Inflammatory macrophage (primary cell): ENCODE measurements around the gene RIPOR3.
"Not testable (repeated sequence)": the region's sequence is repeated elsewhere in the genome, so short reads cannot be mapped to it uniquely, and the experiment has no call there.

ENCODE experiments used
- DNase-seq, 2 donors: peaks; one replicate each; pipeline ENCODE4 v3.0.0-alpha.2; 2020 to 2022

RIPOR3 gene

GRCh38 chr20:50572938-50573777, 118.2 kb downstream of the RIPOR3 start:
- peak; percentile 86 to 93 for DNase-seq

DNA sequence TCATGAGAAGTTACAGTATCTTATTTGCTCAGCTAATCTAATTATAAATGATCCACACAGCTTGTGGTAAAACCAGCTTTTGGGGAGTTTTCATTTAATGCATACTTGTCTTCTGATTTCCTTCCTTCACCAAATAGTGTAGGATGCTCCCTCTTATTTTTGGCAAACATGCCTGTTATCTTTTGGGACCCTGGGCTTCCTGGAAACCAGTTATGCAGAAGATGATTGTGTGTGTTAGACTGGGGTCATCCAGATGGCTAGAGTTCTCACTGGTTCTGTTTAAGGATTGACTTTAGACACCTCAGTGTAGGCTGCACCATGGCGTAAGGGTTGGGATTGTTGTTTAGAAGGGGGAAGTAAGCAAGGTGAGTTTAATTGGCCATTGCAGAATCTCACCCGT, 119.9 kb downstream of the RIPOR3 start:
- DNase-seq = no peak

- peak; percentile 61 to 80 for DNase-seq
Observed at GRCh38 chr20:50569864-50570836, 121.2 kb downstream of the RIPOR3 start.

- DNase-seq = not testable (repeated sequence)
Observed at GRCh38 chr20:50569487-50569863, 121.9 kb downstream of the RIPOR3 start.

GRCh38 chr20:50568549-50568942, 122.8 kb downstream of the RIPOR3 start:
- DNase-seq = no peak

DNA sequence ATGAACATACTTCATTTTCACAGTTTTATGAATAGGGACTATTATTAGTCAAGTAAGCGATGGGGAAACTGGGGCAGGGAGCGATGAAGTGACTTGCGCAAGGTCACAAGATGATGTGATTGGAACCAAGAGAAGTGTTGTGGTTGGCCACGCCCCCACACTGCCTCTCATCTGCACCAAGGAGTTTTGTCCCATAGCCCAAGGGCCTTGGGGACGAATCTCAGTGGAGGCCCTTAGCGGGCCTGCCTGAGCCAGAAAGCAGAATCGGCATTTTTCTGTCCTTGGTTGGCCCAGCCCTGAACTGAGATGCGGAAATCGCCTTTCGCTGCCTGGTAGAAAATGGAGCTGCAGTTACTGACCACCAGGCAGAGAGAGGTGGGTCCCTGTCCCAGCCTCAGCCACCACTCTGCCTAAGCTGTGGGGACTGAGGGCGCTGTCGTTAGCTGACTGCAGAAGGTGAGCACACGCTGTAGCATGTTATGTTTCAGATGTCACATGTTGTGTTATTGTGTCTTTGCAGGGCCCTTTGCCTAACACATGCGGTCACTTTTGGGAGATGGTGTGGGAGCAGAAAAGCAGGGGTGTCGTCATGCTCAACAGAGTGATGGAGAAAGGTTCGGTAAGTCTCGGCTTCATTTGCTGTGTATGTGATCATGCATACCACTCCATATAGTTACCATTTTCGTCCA, 123.3 kb downstream of the RIPOR3 start:
- DNase-seq = peak; percentile 83 to 88

DNA sequence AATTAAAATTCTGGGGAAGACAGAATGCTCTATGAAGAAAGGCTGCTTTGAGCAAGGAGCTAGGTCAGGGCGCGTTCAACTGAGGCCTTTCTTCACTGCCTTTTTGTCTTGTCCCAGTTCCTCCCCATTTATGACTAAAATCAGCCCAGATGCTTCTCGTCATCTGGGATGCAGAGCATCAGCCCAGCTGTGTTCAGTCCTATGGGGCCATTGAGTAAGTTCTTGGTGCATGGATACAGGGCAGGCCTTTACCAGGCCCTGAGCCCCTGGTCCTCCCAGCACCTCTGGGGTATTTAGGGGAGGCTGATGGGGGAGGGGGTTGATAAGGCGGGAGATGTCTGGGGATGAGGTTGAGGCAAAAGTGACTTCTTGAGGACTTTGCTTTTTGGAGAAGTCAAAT, 125.5 kb downstream of the RIPOR3 start:
- peak in 1 of 2 donors; percentile 30 for DNase-seq

DNA sequence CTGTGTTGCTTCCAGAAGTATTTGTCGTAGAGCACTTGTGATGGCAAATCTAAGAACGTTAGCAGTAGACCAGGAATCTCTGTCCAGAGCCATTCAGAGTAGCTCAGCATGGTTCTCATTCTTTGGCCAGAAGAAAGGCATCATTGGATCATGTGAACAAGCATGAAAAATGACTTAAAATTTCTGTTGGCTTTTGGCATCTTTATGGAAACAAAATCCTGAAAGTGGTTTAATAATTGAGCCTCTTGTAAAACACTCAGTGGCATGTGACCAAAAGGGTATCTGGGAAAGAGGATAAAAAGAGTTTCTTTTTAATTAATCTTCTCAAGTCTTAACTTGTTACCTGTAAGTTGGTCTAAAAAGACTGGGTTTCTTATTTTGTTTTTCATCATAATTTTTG, 126.0 kb downstream of the RIPOR3 start:
- no peak for DNase-seq

DNA sequence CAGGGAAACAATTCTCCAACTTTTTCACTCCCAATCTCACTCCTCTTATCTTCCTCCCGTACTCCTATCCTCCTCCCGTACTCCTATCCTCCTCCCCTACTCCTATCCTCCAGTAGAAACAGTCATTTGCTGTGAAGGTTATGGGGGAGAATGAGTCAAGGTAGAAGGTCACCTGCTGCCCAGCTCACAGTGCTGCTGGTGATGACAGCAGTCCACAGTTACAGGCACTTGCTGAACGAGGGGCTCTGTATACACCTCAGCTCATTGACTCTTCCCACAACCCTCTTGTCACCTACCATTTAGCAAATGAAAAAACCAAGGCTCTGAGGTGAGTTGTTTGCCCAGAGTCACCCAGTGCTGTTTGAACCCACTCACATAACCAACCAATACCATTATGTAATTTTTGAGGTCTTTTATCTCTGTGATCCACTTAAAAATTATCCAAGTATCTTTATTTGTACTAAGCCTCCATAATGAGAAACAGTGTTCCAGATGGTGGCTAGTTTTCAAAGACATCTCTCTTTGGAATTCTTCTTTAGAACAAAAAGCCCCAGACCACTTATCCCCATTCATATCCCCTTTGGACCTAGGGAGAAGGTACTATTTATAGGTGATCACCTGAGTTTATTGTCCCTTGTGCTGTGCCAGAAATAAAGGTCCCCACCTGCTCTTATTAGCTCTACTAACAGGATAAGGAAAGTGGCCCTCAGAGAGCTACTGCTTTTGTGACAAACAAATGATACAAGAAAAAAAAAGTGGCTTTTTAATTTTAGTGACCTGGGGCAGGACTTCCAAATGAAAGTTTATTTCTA, 128.0 kb downstream of the RIPOR3 start:
- DNase-seq = no peak

DNA sequence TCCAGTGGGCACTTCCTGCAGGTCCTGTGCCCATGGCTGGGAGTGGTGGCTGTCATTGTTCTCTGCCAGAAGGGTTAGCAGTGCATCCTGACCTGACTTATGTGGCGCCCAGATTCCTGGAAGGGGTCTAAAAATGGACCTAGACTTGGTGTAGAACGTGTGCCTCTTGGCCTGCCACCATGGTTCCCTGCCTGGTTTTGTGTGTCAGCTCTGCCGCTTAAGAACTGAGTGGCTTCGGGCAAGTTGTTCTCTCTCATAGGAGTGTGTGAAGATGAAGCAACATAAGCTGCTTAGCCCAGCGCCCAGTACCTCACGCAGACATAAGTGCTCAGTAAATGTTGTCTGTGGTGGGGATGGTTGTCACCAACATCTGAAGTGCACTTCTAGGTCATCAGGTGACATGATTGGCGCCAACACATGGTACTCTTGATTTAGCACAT, 129.1 kb downstream of the RIPOR3 start:
- DNase-seq = no peak

DNA sequence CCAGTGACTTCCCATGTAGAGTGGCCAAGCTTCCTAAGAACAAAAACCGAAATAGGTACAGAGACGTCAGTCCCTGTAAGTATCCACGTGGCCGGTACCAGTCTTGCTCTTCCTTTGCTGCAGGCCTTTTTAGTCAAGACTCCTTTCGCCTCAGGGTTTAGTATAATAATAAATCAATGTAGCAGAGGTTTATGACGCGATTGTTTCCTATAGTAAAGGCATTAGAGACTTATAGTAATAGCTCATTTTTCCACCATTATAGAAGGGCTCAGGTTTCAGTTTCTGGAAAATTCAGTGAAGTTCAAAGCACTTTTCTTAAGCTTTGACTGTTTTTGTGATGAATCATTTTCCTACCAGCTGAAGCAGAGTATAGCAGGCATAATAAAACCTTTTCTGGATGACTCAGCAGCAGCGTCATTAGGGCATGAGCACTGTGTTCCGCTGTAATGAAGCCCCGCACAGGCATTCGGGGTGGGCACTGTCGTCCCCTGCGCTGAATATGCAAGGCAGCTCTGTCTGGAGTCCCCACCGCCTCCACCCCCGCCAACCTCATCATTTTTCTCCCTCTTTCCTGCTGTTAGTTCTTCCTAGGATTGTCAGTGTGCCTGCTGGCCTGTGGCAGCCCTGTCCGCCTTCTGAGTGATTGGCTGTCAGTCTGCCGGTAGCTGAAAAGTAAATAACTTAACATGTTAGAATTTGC, 129.8 kb downstream of the RIPOR3 start:
- no peak for DNase-seq

- DNase-seq = no peak
Observed at GRCh38 chr20:50560867-50561266, 130.5 kb downstream of the RIPOR3 start.

- DNase-seq = no peak
Observed at GRCh38 chr20:50559856-50560638, 131.3 kb downstream of the RIPOR3 start.

DNA sequence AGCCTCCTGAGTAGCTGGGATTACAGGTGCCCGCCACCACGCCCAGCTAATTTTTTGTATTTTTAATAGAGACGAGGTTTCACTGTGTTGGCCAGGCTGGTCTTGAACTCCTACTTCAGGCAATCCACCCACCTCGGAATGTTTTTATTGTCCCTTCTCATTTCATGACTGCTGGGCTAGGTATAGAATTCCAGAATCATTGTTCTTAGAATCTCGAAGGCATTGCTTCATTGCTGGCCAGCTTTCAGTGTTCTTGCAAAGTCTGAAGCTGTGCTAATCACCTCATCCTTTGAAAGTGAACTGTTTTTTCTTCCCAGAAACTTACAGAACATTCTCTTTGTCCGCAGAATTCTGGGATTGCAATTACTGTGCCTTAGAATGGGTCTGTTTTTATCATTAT, 132.2 kb downstream of the RIPOR3 start:
- no peak for DNase-seq

DNA sequence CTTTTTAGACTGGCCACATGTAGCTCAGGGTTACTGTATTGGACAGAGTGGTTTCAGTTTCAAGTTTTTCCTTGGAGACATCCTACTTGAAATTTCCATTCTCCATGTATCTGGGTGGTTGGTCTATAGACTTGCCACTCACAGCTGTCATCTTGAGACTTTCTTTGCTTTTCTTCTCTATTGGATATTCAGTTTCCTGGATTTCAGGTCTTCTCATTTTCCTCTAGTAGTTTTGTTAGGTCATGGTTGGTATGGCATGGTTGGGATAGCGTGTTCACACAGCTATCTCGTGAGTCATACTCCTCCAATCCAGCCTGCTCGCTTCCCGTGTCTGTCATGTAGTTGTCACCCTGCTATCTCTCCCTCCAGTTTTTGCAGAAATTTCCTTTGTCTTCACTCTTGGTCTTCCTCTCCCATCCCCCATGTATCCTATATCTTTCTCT, 132.8 kb downstream of the RIPOR3 start:
- no peak for DNase-seq

DNA sequence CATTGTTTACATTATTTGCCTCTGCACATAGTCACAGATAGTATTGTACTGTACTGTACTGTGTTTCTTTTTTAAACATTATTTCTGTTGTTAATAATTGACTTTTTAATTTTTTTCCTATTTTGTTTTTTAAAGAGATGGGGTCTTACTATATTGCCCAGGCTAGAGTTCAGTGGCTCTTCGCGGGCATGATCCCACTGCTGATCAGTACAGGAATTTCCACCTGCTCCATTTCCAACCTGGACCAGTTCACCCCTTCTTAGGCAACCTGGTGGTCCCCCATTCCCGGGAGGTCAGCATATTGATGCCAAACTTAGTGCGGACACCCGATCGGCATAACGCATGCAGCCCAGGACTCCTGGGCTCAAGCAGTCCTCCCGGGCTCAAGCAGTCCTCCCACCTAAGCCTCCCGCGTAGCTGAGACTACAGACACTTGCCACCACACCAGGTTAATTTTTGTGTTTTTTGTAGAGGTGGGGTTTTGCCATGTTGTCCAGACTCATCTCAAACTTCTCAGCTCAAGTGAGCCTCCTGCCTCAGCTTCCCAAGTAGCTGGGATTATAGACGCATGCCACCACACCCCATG, 133.7 kb downstream of the RIPOR3 start:
- DNase-seq = no peak

GRCh38 chr20:50555662-50556061, 135.7 kb downstream of the RIPOR3 start:
- no peak for DNase-seq

DNA sequence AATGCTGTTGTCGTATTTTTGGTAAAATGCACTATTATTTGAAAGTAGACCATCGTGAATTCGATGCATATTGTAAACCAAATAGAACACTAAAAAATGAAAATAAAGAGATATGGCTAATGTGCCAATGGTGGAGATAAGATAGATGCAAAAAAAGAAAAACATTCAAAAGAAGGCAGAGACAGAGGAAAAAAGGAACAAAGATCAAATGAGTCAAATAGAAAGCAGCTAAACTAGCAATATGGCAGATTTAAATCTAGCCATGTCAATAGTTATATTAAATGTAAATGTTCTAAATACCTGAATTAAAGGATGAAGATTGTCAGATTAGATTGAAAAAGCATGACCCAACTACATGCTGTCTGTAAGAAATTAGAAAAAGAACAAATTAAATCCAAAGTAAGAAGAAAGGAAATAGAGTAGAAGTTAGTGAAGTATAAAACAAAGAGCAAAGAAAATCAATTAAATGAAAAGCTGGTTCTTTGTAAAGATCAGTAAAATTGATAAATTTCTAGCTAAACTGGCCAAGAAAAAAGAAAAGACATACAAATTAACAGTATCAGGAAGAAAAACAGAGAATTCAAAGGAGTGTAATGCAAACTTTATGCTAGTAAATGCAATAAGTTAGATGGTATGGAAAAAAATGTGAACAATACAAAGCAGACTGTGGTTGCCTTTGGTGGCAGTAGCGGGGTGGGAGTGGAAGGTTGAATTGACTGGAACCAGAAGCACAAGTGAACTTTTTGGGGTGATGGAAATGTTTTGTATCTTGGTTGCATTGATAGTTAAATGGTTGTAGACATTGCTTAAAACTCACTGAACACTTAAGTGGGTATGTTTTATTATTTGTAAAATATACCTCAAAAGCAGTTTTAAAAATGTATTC, 136.4 kb downstream of the RIPOR3 start:
- no peak for DNase-seq

DNA sequence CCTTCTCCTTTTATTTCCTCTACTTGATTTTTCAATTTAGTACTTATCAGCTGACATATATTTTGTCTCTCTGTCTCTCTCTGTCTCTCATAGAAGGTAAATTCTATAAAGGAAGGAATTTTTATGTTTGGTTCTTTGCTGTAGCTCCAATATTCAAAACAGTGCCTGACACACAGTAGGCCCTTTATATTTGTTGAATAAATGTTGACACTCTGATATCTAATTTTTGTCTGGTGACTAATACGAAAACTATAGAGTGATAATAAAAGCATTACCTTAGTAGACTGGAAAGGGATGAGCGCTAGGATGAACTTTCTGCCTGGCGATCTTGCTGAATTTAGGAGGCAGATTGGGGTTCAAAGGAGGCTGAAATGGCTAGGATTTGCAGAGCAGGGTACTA, 138.4 kb downstream of the RIPOR3 start:
- no peak for DNase-seq
